Measurements from ENCODE around the gene ATF3.

ATF3 gene

GRCh38 chr1:212565571-212566305, 42.8 kb upstream of the ATF3 start:
- DNase-seq (ENCODE audit: insufficient read length, low spot score) (no peak), FAIRE-seq (no peak)
- no peak for TF ChIP-seq CTCF (IDR thresholded peaks at IDR 0.05; ENCODE audit: insufficient read depth, missing control alignments)

- DNase-seq (ENCODE audit: insufficient read length, low spot score) (no peak), FAIRE-seq (peak; percentile 29)
- no peak for TF ChIP-seq CTCF (IDR thresholded peaks at IDR 0.05; ENCODE audit: insufficient read depth, missing control alignments)
These were observed 41.8 kb upstream of the ATF3 start for GRCh38 chr1:212566522-212567479.

DNA sequence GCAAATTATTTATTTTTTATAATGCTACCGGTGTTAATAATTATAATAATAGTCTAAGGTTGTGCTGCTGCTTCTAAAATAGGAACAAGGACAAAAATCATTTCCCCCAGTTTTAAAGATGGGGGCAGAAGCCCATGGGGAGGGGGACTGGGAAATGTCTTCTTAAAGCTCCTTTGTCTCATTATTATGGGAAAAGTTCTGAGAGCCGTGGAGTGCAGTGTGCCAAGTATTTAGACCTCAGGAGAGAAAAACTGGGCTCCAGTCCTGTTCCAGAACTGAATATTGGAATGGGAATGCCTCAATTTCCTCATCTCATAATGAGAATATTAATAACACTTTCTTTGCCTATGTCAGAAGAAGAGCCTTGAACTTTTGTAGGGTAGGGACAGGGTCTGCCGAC, 40.9 kb upstream of the ATF3 start:
- no peak for TF ChIP-seq CTCF (IDR thresholded peaks at IDR 0.05; ENCODE audit: insufficient read depth, missing control alignments)
- FAIRE-seq (no peak), DNase-seq (ENCODE audit: insufficient read length, low spot score) (no peak)

DNA sequence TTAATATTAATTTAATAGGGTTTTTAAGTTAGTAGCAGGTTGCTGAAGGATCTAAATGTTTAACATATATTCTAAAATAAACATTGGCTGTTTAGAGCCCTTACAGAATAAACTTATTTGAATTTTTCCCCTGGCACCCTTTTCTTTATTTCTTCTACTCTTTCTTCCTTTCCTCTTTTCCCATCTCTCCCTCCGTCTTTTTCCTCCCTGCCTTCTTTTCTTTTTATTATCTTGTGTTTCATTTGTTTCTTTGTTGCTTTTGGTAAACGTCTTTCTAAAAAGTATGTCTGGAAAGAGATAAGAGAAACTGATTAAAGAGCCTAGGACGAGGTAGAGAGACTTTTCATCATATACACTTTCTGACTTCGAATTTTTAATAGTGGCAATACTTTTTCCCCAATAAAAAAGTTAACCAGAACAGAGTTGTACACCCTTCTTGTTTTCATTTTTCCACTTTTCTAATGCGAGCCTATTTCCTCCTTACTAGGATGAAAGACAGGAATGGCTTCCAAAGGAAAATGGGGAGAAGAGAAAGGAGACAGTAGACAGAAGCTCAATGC, 39.5 kb upstream of the ATF3 start:
- no peak for DNase-seq (ENCODE audit: insufficient read length, low spot score)
- TF ChIP-seq CTCF (IDR thresholded peaks at IDR 0.05; ENCODE audit: insufficient read depth, missing control alignments) = no peak
- no peak for FAIRE-seq

- no peak for DNase-seq (ENCODE audit: insufficient read length, low spot score)
- no peak for TF ChIP-seq CTCF (IDR thresholded peaks at IDR 0.05; ENCODE audit: insufficient read depth, missing control alignments)
- no peak for FAIRE-seq
These were observed 33.8 kb upstream of the ATF3 start for GRCh38 chr1:212574732-212575131.

GRCh38 chr1:212575333-212575732, 33.2 kb upstream of the ATF3 start:
- DNase-seq (ENCODE audit: insufficient read length, low spot score) = no peak
- TF ChIP-seq CTCF (IDR thresholded peaks at IDR 0.05; ENCODE audit: insufficient read depth, missing control alignments) = no peak
- FAIRE-seq = no peak

Measured in D721Med (cell line).